Pancreas (tissue), 10 donors: ENCODE data around the gene NME7. TPM values are rescaled to one million over a fixed set of nuclear protein-coding genes. Genes with fewer than 3 reads are reported as not detected.

ENCODE experiments used
- ATAC-seq, 4 donors: fragments of 200-7000 bp; cut with Tn5 transposase; one replicate each; pipeline versions ENCODE4 v1.8.0 to v1.9.1; 2020; ENCODE audit warnings: mild to moderate bottlenecking in 4 of 4, moderate library complexity in 4 of 4
- DNase-seq, 6 donors: peaks; one replicate each; pipeline ENCODE4 v3.0.0-alpha.2; 2020
- FAIRE-seq: peaks from 2 replicates; lab custom pipeline; 2012; peaks lifted over from hg19 to GRCh38; lab: Jason Lieb, UNC
- H3K27ac ChIP-seq, 4 donors: fragments of 200-600 bp; sonication (generic); 1 replicate in 3 of 4; 2 replicates in 1 of 4; pipeline versions ENCODE4 v1.5.0 to v1.8.0; 2020
- H3K27me3 ChIP-seq, 4 donors: fragments of 200-600 bp; one replicate each; pipeline ENCODE4 v1.8.0; 2021
- H3K36me3 ChIP-seq, 3 donors: fragments of 200-600 bp; sonication (generic) in 1 of 3; one replicate each; pipeline versions ENCODE4 v1.5.0 to v1.8.0; 2020 to 2021
- H3K4me1 ChIP-seq, 3 donors: fragments of 200-600 bp; one replicate each; pipeline ENCODE4 v1.8.0; 2021
- H3K4me3 ChIP-seq, 4 donors: fragments of 200-600 bp; sonication (generic) in 2 of 4; one replicate each; pipeline versions ENCODE4 v1.5.0 to v1.8.0; 2020 to 2021
- H3K9me3 ChIP-seq, 4 donors: fragments of 200-600 bp; one replicate each; pipeline ENCODE4 v1.8.0; 2021
- WGBS, 2 donors: extraction: QIAGEN DNeasy Blood & Tissue Kit; methylation state at CpG; one replicate each; pipeline ENCODE4 v1.1.7; 2013; 5-methylcytosine and 5-hydroxymethylcytosine counted together
- intact Hi-C, 3 donors: fragments of 100-400 bp; cut with DNase I; formaldehyde crosslinking; loops; one replicate each; pipeline versions ENCODE4 v1.11.1 to v1.14.2; 2022
- polyA plus RNA-seq, 2 donors: library from polyadenylated mRNA; stranded (reverse); fragments of 200-250 nt; gene quantifications; one replicate each; pipeline ENCODE4 v1.2.3, GENCODE V29; 2013
- total RNA-seq, 6 donors: library from RNA; stranded (reverse); fragmentation: NEBNext Ultra II Directional in 4 of 6; extraction: Animal tissue kit (Norgen Biotek cat#: 25700) in 4 of 6; gene quantifications; one replicate each; pipeline versions ENCODE4 v1.2.1 to v1.2.4, GENCODE V29; 2021 to 2023
- TF ChIP-seq, protein P1 (sequence below), 4 donors: fragments of 200-600 bp; sonication (generic) in 3 of 4; IDR thresholded peaks; one replicate each; pipeline versions ENCODE4 v1.5.0 to v1.8.0; 2021; ENCODE audit warnings: antibody characterized with exemption in 4 of 4
- donor health status: healthy with polysubstance abuse.
- donor health status: DM: no; HTN: no; CAD: no; lungs with moderate emphysema.
- donor health status: DM: no; HTN: no; CAD: no.
- donor health status: control.
- donor health status: control.
- donor health status: Bipolar disorder and iron deficiency.
- donor health status: DM: yes; HTN: yes; CAD: no.
- donor health status: DM: no; HTN: no; CAD: no.
- donor health status: DM: no; HTN: no; CAD: no.
- donor health status: DM: yes; HTN: yes; CAD: no.

Gene NME7
- total and polyA plus RNA-seq, 8 donors: 5.0 to 12.6 (median 8.0) TPM

DNA sequence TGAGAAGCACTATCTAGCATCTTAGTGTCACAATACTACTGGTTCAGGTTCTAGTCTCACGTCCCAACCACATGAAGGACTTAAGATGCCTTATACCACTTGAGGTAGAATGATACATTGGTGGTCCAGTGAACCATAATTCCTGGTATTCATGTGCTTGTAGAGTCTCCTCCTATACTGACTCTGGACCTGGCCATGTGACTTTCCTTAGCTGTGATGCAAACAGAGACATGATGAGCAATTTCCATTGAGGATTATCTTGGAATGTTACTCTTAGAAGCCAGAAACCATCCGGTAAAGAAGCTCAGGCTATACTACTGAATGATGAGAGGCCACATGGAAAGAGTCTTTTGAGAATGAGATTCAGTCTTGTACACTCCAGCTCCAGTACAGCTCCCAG, 105.7 kb downstream of the NME7 start:
- intact Hi-C loops: no loop called here
- no peaks in the 10 kb centered on the region for H3K4me1 ChIP-seq
- TF ChIP-seq, protein P1, sequence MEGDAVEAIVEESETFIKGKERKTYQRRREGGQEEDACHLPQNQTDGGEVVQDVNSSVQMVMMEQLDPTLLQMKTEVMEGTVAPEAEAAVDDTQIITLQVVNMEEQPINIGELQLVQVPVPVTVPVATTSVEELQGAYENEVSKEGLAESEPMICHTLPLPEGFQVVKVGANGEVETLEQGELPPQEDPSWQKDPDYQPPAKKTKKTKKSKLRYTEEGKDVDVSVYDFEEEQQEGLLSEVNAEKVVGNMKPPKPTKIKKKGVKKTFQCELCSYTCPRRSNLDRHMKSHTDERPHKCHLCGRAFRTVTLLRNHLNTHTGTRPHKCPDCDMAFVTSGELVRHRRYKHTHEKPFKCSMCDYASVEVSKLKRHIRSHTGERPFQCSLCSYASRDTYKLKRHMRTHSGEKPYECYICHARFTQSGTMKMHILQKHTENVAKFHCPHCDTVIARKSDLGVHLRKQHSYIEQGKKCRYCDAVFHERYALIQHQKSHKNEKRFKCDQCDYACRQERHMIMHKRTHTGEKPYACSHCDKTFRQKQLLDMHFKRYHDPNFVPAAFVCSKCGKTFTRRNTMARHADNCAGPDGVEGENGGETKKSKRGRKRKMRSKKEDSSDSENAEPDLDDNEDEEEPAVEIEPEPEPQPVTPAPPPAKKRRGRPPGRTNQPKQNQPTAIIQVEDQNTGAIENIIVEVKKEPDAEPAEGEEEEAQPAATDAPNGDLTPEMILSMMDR (IDR thresholded peaks at IDR 0.05): no peak
- no peaks in the 10 kb centered on the region for H3K27me3 ChIP-seq
- H3K36me3 ChIP-seq: no peaks in the 10 kb centered on the region
- no peak overlapping the region for H3K27ac ChIP-seq
- H3K4me3 ChIP-seq: no peak overlapping the region
- ATAC-seq (no peak), FAIRE-seq (no peak), DNase-seq (no peak)
- WGBS, 2 donors: 91 to 95% methylated on average over 2 of the region's 2 CpGs
- H3K9me3 ChIP-seq: no peaks in the 10 kb centered on the region

DNA sequence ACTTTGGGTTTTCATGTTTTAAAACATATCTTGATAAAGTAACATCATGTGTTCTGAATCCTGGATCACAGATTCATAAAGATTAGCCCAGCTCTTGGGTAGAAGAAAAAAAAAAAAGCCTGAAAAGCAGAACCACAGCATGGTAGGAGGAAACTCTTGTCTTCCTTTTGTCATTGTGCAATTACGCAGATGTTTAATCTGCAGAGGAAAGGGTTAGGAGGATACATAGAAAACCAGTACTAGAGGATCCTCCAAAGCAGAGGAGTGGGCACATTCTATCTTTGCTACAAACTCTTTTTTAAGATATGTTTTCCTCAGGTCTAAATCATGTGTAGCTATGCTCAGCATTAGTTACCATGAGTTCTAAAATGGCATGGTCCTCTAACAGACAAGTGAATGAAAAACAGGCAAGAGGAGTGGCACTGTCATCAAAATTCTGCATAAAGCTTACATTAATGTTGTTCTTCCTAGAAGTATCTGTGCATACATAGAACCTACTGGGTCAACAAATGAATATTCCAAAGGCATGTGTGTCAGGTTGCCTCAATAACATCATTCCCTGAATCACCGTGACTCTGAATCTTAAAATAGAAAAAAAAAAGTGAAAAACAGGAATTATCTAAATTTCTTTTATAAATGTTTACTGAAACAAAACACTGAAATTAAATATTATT, 107.0 kb downstream of the NME7 start:
- TF ChIP-seq, protein P1 (IDR thresholded peaks at IDR 0.05): no peak
- Histone ChIP-seq H3K4me1 (no peaks in the 10 kb centered on the region), H3K27me3 (no peaks in the 10 kb centered on the region), H3K9me3 (no peaks in the 10 kb centered on the region), H3K4me3 (no peak overlapping the region), H3K36me3 (no peaks in the 10 kb centered on the region), H3K27ac (no peak overlapping the region)
- FAIRE-seq (no peak), ATAC-seq (peak in 1 of 4 donors; percentile 23), DNase-seq (no peak)
- WGBS, 2 donors: 97 to 100% methylated on average over 2 of the region's 2 CpGs
- intact Hi-C loops: no loop called here

DNA sequence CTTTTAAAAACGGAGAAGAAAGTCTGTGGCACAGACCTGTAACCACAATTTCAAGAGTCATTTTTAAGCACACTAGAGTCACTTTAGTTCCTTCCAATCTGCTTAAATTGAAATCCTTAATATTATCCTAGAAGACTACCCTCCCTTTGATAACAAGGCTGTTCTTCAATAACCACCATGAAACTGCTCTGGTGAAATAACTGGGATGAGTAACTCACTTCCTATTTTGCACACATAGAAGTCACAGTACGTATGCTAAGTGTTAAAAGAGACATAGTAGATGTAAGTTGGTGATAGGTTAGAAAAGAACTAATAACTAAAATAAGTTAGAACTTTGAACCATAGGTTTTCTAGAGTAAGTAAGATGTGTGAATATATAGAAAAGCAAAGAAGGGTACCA, 107.8 kb downstream of the NME7 start:
- DNase-seq: no peak
- no peak for FAIRE-seq
- Histone ChIP-seq H3K4me1 (no peaks in the 10 kb centered on the region), H3K27ac (no peak overlapping the region), H3K27me3 (no peaks in the 10 kb centered on the region), H3K36me3 (no peaks in the 10 kb centered on the region), H3K4me3 (no peak overlapping the region), H3K9me3 (no peaks in the 10 kb centered on the region)
- intact Hi-C loops: no loop called here
- TF ChIP-seq, protein P1 (IDR thresholded peaks at IDR 0.05): no peak
- no peak for ATAC-seq
- 83 to 94% methylated on average over 2 of the region's 2 CpGs for WGBS, 2 donors

DNA sequence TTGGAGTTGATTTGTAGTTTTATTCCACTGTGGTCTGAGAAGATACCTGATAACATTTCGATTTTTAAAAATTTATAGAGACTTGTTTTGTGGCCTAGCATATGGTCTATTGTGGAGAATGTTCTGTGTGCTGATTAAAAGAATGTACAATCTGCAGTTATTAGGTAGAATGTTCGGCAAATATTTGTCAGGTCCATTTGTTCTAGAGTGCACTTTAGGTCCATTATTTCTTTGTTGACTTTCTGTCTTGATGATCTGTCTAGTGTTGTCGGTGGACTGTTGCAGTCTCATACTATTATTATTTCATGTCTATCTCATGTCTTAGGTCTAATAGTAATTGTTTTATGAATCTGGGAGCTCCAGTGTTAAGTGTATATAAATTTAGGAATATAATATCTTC, 116.8 kb downstream of the NME7 start:
- FAIRE-seq (no peak), ATAC-seq (peak in 1 of 4 donors; percentile 59), DNase-seq (no peak)
- 70 to 73% methylated on average over 3 of the region's 3 CpGs for WGBS, 2 donors
- Histone ChIP-seq H3K4me1 (peaks cover 0 to under 1% (median 0%) of the 10 kb centered on the region in 3 donors), H3K27me3 (no peaks in the 10 kb centered on the region), H3K27ac (no peak overlapping the region), H3K36me3 (no peaks in the 10 kb centered on the region), H3K4me3 (no peak overlapping the region), H3K9me3 (no peaks in the 10 kb centered on the region)
- intact Hi-C loops: no loop called here
- TF ChIP-seq, protein P1 (IDR thresholded peaks at IDR 0.05): no peak

DNA sequence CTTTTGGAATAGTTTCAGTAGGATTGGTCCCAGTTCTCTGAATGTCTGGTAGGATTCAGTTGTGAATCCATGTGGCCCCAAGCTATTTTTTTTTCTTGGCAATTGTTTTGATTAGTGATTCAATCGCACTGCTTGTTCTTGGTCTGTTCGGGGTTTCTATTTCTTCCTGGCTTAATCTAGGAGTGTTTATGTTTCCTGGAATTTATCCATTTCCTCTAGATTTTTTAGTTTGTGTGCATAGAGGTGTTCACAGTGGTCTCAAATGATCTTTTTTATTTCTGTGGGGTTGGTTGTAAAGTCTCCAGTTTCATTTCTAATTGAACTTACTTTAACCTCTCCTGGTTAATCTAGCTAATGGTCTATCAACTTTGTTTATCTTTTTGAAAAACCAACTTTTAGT, 117.6 kb downstream of the NME7 start:
- FAIRE-seq (no peak), DNase-seq (no peak), ATAC-seq (no peak)
- H3K9me3 ChIP-seq: no peaks in the 10 kb centered on the region
- 91 to 93% methylated on average over 2 of the region's 2 CpGs for WGBS, 2 donors
- no peaks in the 10 kb centered on the region for H3K36me3 ChIP-seq
- H3K27me3 ChIP-seq: no peaks in the 10 kb centered on the region
- H3K4me1 ChIP-seq: peaks cover 0 to 6% (median 0%) of the 10 kb centered on the region in 3 donors
- TF ChIP-seq, protein P1 (IDR thresholded peaks at IDR 0.05): no peak
- H3K4me3 ChIP-seq: no peak overlapping the region
- intact Hi-C loops: no loop called here
- no peak overlapping the region for H3K27ac ChIP-seq
